NCI-H460 (cell line): ENCODE data around the gene SLMAP. TPM values are rescaled to one million over a fixed set of nuclear protein-coding genes. Genes with fewer than 3 reads are reported as not detected.

Experiments used
- total RNA-seq: library from RNA; depleted of rRNA; stranded (reverse); fragments of >200 nt; shearing (Covaris generic); gene quantifications from 2 replicates; pipeline ENCODE4 v1.2.3, GENCODE V29; 2014; rRNA removed

Gene SLMAP
- total RNA-seq, 1 experiment from 2014 or later: 39.9 TPM

Other genes with a start within 250 kb of the SLMAP start
- gene DNAH12, start 212.0 kb upstream of the SLMAP start, total RNA-seq: not detected in 2 replicates
- 14.0 TPM in 2 replicates for gene PDE12, start 200.0 kb upstream of the SLMAP start, total RNA-seq
- 183 and 199 TPM in 2 replicates for gene ARF4, start 159.0 kb upstream of the SLMAP start, total RNA-seq
- 32.1 and 37.1 TPM in 2 replicates for gene DENND6A, start 63.2 kb upstream of the SLMAP start, total RNA-seq